Measurements from ENCODE around the gene ZBTB17. TPM values are rescaled to one million over a fixed set of nuclear protein-coding genes. Genes with fewer than 3 reads are reported as not detected.

ZBTB17 gene
- total and polyA plus RNA-seq, 9 of the 15 experiments (the other 6 are each of a cell fraction or from before 2014, with no cell fraction given), result 1.1 to 53.4 (median 29.6) TPM

DNA sequence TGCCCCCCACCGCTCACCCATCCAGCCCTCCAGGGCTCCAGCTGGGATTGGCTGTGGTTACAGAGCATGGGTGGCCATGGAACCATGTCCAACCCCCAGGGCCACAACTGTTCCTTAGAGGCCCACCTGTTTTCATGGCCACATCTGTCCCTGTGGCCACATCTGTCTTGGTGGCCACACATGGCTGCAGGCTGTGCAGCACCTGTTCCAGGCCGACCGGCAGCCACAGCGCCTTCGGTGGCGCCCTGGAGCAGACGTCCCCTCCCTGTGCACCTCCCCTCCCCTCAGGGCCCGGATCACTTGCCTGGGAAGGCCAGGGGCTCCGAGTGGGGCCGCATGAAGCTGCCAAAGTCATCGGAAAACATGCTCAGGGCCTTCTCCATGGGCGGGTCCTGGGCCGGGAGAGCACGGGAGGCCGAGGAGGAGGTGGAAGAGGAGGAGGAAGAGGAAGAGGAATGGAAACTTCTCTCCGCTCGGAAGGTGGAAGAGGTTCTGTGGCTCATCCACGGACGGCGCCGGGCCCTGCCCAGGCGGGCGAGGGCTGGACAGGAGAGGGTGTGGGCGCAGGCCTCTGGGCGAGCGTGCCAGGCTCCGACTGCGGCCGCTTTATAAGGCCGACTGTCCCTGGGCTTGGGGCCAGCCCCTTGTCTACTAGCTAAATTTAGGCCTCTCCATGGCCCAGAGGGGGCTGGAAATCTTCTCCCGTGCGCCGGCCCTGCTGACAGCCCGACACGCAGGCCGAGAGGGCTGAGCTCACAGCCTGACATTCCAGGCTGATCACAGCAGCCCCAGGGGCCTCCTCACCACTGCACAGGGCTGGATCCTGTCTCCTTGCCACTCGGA, 41.8 kb upstream of the ZBTB17 start, which contains the start of gene HSPB7 (continued):
- TF ChIP-seq, protein P1, sequence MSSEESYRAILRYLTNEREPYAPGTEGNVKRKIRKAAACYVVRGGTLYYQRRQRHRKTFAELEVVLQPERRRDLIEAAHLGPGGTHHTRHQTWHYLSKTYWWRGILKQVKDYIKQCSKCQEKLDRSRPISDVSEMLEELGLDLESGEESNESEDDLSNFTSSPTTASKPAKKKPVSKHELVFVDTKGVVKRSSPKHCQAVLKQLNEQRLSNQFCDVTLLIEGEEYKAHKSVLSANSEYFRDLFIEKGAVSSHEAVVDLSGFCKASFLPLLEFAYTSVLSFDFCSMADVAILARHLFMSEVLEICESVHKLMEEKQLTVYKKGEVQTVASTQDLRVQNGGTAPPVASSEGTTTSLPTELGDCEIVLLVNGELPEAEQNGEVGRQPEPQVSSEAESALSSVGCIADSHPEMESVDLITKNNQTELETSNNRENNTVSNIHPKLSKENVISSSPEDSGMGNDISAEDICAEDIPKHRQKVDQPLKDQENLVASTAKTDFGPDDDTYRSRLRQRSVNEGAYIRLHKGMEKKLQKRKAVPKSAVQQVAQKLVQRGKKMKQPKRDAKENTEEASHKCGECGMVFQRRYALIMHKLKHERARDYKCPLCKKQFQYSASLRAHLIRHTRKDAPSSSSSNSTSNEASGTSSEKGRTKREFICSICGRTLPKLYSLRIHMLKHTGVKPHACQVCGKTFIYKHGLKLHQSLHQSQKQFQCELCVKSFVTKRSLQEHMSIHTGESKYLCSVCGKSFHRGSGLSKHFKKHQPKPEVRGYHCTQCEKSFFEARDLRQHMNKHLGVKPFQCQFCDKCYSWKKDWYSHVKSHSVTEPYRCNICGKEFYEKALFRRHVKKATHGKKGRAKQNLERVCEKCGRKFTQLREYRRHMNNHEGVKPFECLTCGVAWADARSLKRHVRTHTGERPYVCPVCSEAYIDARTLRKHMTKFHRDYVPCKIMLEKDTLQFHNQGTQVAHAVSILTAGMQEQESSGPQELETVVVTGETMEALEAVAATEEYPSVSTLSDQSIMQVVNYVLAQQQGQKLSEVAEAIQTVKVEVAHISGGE (CRISPR knock-in tag; IDR thresholded peaks at IDR 0.05), result peak in 1 of 3 experiments; percentile 76; a peak in 2 of 6 replicates
- TF ChIP-seq STAT5A (IDR thresholded peaks at IDR 0.05; ENCODE audit: borderline replicate concordance, low read length), result no peak

- in situ Hi-C loops (cut with MboI) (loop anchor here (10.0 kb wide), 1 partner anchor 48 kb away; no protein-coding TSS in a partner anchor), intact Hi-C loops (cut with micrococcal nuclease) (no loop called here)
- H3K9ac ChIP-seq (ENCODE audit: insufficient read depth in 1 of 2, low read depth in 2 of 2, low read length in 2 of 2), result peak overlapping the region in 1 of 2 experiments; percentile 15; a peak in 2 of 4 replicates
- BruUV-seq (replicated peaks), result no TSS peak
- no peaks in the 10 kb centered on the region for H3K9me1 ChIP-seq (ENCODE audit: control insufficient read depth, insufficient read depth, low read length)
- H3K4me3 ChIP-seq, result no peak overlapping the region
- TF ChIP-seq DLX4 (CRISPR knock-in tag; IDR thresholded peaks at IDR 0.05) (no peak), RFX7 (CRISPR knock-in tag; IDR thresholded peaks at IDR 0.05) (no peak), SREBF1 (IDR thresholded peaks at IDR 0.05; ENCODE audit: borderline replicate concordance, low read depth, low read length) (no peak), THAP12 (CRISPR knock-in tag; IDR thresholded peaks at IDR 0.05) (0 out of 2 replicates have a peak, but pooled peaks have one; percentile 11), SIRT6 (IDR thresholded peaks at IDR 0.05; ENCODE audit: low read depth, low read length) (no peak)
- no peak overlapping the region for H3K27ac ChIP-seq (ENCODE audit: extremely low read depth, low read depth, low read length)
- H3K36me3 ChIP-seq (ENCODE audit: control insufficient read depth, insufficient read depth, low read length), result no peaks in the 10 kb centered on the region
- no peaks in the 10 kb centered on the region for H3K9me3 ChIP-seq (replicated peaks; ENCODE audit: control insufficient read depth, insufficient read depth, low read depth, low read length)
- no peaks in the 10 kb centered on the region for H4K20me1 ChIP-seq (replicated peaks; ENCODE audit: control insufficient read depth, insufficient read depth, low read length)
- no peak overlapping the region for H3K4me2 ChIP-seq (ENCODE audit: insufficient read depth, low read length)
- H3K27me3 ChIP-seq (ENCODE audit: control insufficient read depth in 2 of 2, insufficient read depth in 2 of 2, low read length in 2 of 2), result peaks cover 0 to 7% of the 10 kb centered on the region in 2 experiments; a peak in 2 of 5 replicates
- ATAC-seq (no peak), FAIRE-seq (no peak), DNase-seq (ENCODE audit: extremely low read depth in 1 of 4, low spot score in 3 of 4) (peak in 1 of 4 experiments; percentile 16)
- WGBS (ENCODE audit: insufficient coverage, low coverage, missing lambda C conversion rate), result 71% methylated on average over 10 of the region's 10 CpGs
- H3K4me1 ChIP-seq (replicated peaks in 1 of 2; ENCODE audit: control insufficient read depth in 2 of 2, insufficient read depth in 2 of 2, low read length in 2 of 2), result peaks cover 29 to 76% of the 10 kb centered on the region in 2 experiments
- peak overlapping the region; percentile 69; the same call in 1 of the 2 replicates for H2AFZ ChIP-seq (ENCODE audit: low read depth, low read length)
- ChIA-PET POLR2A (no interaction called here), CTCF (ENCODE audit: low intra/inter-chr PET ratio) (no interaction called here)
- H3K79me2 ChIP-seq (ENCODE audit: control insufficient read depth, insufficient read depth, low read length), result no peaks in the 10 kb centered on the region
Measured at GRCh38 chr1:16017076-16017460, 41.2 kb upstream of the ZBTB17 start.

Measured in K562 (cell line).